Fibroblast of lung (primary cell): ENCODE data around the gene SKP1.

Source experiments
- EZH2 ChIP-seq: IDR thresholded peaks from 2 replicates; pipeline ENCODE4 v1.5.1; 2012; ENCODE audit warnings: low read length, control low read depth, mild to moderate bottlenecking; ENCODE audit errors: missing control alignments
- TF ChIP-seq, protein P1 (sequence below), 2 donors: IDR thresholded peaks in 1 of 2; conservative IDR thresholded peaks in 1 of 2; 1 replicate in 1 of 2; 2 replicates in 1 of 2; pipeline ENCODE4 v1.5.1; 2011 to 2012; ENCODE audit warnings: low read length in 2 of 2, control low read depth in 1 of 2, inconsistent platforms in 1 of 2, low read depth in 1 of 2, mild to moderate bottlenecking in 1 of 2

- TF ChIP-seq, protein P1, sequence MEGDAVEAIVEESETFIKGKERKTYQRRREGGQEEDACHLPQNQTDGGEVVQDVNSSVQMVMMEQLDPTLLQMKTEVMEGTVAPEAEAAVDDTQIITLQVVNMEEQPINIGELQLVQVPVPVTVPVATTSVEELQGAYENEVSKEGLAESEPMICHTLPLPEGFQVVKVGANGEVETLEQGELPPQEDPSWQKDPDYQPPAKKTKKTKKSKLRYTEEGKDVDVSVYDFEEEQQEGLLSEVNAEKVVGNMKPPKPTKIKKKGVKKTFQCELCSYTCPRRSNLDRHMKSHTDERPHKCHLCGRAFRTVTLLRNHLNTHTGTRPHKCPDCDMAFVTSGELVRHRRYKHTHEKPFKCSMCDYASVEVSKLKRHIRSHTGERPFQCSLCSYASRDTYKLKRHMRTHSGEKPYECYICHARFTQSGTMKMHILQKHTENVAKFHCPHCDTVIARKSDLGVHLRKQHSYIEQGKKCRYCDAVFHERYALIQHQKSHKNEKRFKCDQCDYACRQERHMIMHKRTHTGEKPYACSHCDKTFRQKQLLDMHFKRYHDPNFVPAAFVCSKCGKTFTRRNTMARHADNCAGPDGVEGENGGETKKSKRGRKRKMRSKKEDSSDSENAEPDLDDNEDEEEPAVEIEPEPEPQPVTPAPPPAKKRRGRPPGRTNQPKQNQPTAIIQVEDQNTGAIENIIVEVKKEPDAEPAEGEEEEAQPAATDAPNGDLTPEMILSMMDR (conservative IDR thresholded peaks at IDR 0.05 in 1 of 2, IDR thresholded peaks at IDR 0.05 in 1 of 2; ENCODE audit: low read depth in 1 of 2, low read length in 2 of 2), result no peak
- TF ChIP-seq EZH2, result no peak
Observed at GRCh38 chr5:134131165-134131564, 45.6 kb downstream of the SKP1 start.
